ENCODE measurements around the gene NANOGP8. TPM values are rescaled to one million over a fixed set of nuclear protein-coding genes. Genes with fewer than 3 reads are reported as not detected.
A peak's percentile ranks its signal among the peaks of the same experiment; 100 is the strongest.

NANOGP8 gene
- total RNA-seq, 1 experiment from 2014 or later = 88.4 TPM

- no peak overlapping the region for H2BK5ac ChIP-seq (ENCODE audit: insufficient read length, low read length)
- H3K27ac Mint-ChIP-seq = peak overlapping the region; percentile 19 to 38 (median 37); a peak in 2 of 7 replicates
These were observed 29.5 kb downstream of the NANOGP8 start for GRCh38 chr15:35055416-35056105.

More at GRCh38 chr15:35055416-35056105, 29.5 kb downstream of the NANOGP8 start:
- Histone ChIP-seq H3K79me1 (ENCODE audit: insufficient read depth, low read depth, low read length, poor library complexity, severe bottlenecking) (no peaks in the 10 kb centered on the region), H3T11ph (ENCODE audit: low read length) (no peak overlapping the region), H4K20me1 (ENCODE audit: control insufficient read depth, insufficient read depth, insufficient read length) (no peaks in the 10 kb centered on the region), H2BK15ac (ENCODE audit: low read depth, low read length) (no peak overlapping the region), H3K4ac (ENCODE audit: low read depth, low read length) (no peak overlapping the region), H3K79me2 (ENCODE audit: insufficient read depth, low read length) (no peaks in the 10 kb centered on the region), H4K8ac (replicated peaks; ENCODE audit: insufficient read length, low read depth, low read length) (no peak overlapping the region), H3K27ac (ENCODE audit: insufficient read length, low read depth, low read length) (no peak overlapping the region), H3K27me3 (ENCODE audit: insufficient read depth, low read length) (no peaks in the 10 kb centered on the region), H3K56ac (ENCODE audit: insufficient read length, low read depth, low read length) (no peak overlapping the region), H2BK12ac (ENCODE audit: insufficient read length, low read depth, low read length) (no peak overlapping the region), H3K9ac (ENCODE audit: extremely low read depth, insufficient read length, low read length) (no peak overlapping the region), H3K18ac (ENCODE audit: insufficient read length, low read depth, low read length) (no peak overlapping the region), H3K14ac (ENCODE audit: insufficient read depth, low read length) (no peak overlapping the region), H2AFZ (ENCODE audit: low read length) (no peak overlapping the region), H2BK20ac (ENCODE audit: low read depth, low read length, poor library complexity, severe bottlenecking) (no peak overlapping the region), H2BK120ac (ENCODE audit: low read depth, low read length, poor library complexity, severe bottlenecking) (no peak overlapping the region), H3K23me2 (ENCODE audit: insufficient read length, low read depth, low read length, poor library complexity, severe bottlenecking) (no peaks in the 10 kb centered on the region), H3K4me1 (ENCODE audit: insufficient read depth, low read length) (peaks cover 3% of the 10 kb centered on the region; the same call in 1 of the 2 replicates), H2AK5ac (ENCODE audit: insufficient read length, low read length) (no peak overlapping the region), H3K9me3 (ENCODE audit: control insufficient read depth, low read depth, low read length) (no peaks in the 10 kb centered on the region), H3K4me2 (ENCODE audit: insufficient read depth, insufficient read length, low read length) (no peak overlapping the region), H4K91ac (ENCODE audit: insufficient read length, low read depth, low read length) (no peak overlapping the region), H4K5ac (ENCODE audit: insufficient read length, low read depth, low read length) (no peak overlapping the region), H3K23ac (ENCODE audit: insufficient read length, low read depth, low read length) (no peak overlapping the region)
- DNase-seq = no peak
- Mint-ChIP-seq H3K36me3 (ENCODE audit: insufficient read depth in 1 of 3, low read depth in 3 of 3) (peaks cover 7 to 15% (median 15%) of the 10 kb centered on the region in 3 experiments), H3K9me3 (no peaks in the 10 kb centered on the region), H3K4me3 (no peak overlapping the region; a peak in 1 of 5 replicates), H3K27me3 (ENCODE audit: low read depth) (no peaks in the 10 kb centered on the region), H3K4me1 (peaks cover 16 to 25% of the 10 kb centered on the region in 2 experiments)
- WGBS (ENCODE audit: extremely low coverage, insufficient read length, low lambda C conversion rate) = no CpG with 5 or more reads among the region's 5 CpGs
- no peak for TF ChIP-seq CTCF (conservative IDR thresholded peaks at IDR 0.05)
